Choroid plexus epithelial cell (primary cell): ENCODE results near the gene ZNF563.

Experiments used
- DNase-seq: peaks from one replicate; pipeline ENCODE4 v3.0.0-alpha.2; 2010; ENCODE audit warnings: low read depth
- H3K4me3 ChIP-seq: 2 replicates; pipeline ENCODE4 v1.5.1; 2011; ENCODE audit warnings: low read depth, mild to moderate bottlenecking, control low read depth, low read length, moderate library complexity
- TF ChIP-seq, protein P1 (sequence below): conservative IDR thresholded peaks from 2 replicates; pipeline ENCODE4 v1.5.1; 2011; ENCODE audit warnings: low read depth, mild to moderate bottlenecking, control low read depth, inconsistent platforms, low read length, moderate library complexity

Gene ZNF563

DNA sequence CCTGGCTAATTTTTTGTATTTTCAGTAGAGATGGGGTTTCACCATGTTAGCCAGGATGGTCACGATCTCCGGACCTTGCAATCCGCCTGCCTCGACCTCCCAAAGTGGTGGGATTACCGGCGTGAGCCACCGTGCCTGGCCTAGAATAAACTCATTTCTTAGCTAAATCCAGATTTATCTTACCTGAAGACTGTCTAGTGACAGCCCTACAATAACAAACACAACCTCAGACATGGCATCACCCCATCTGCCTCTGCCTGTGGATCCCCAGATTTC, 43.7 kb downstream of the ZNF563 start:
- DNase-seq: no peak
- TF ChIP-seq, protein P1, sequence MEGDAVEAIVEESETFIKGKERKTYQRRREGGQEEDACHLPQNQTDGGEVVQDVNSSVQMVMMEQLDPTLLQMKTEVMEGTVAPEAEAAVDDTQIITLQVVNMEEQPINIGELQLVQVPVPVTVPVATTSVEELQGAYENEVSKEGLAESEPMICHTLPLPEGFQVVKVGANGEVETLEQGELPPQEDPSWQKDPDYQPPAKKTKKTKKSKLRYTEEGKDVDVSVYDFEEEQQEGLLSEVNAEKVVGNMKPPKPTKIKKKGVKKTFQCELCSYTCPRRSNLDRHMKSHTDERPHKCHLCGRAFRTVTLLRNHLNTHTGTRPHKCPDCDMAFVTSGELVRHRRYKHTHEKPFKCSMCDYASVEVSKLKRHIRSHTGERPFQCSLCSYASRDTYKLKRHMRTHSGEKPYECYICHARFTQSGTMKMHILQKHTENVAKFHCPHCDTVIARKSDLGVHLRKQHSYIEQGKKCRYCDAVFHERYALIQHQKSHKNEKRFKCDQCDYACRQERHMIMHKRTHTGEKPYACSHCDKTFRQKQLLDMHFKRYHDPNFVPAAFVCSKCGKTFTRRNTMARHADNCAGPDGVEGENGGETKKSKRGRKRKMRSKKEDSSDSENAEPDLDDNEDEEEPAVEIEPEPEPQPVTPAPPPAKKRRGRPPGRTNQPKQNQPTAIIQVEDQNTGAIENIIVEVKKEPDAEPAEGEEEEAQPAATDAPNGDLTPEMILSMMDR: no peak
- no peak overlapping the region for H3K4me3 ChIP-seq

DNA sequence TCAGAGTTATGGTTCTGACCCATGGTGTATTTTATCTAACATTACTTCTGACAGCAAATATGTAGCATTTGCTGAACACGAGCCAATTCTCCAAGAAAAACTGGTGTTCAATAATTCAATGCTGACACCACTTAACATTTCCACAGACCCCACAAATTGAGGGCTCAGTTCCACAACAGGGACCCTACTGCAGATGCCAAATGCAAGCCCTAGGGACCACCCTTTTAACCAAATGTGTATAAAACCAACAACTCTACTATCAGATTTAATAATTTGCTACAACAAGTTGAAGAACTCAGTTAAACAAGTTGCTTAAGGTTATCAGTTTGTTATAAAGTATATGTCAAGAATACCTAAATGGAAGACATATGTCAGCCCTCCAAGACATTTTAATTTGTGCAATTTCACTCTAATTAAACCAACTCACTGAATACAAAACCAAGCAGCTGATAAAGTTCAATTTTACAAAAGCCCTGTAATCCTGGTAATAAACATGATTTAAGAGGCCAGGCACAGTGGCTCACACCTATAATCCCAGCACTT, 45.4 kb downstream of the ZNF563 start:
- DNase-seq: no peak
- TF ChIP-seq, protein P1: no peak
- no peak overlapping the region for H3K4me3 ChIP-seq

DNA sequence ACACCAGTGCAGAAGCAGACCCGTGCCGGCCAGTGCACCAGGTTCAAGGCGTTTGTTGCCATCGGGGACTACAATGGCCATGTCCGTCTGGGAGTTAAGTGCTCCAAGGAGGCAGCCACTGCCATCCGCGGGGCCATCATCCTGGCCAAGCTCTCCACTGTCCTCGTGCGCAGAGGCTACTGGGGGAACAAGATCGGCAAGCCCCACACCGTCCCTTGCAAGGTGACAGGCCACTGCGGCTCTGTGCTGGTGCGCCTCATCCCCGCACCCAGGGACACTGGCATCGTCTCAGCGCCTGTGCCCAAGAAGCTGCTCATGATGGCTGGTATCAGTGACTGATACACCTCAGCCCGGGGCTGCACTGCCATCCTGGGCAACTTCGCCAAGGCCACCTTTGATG, 48.8 kb downstream of the ZNF563 start:
- no peak overlapping the region for H3K4me3 ChIP-seq
- no peak for DNase-seq
- TF ChIP-seq, protein P1: no peak

DNA sequence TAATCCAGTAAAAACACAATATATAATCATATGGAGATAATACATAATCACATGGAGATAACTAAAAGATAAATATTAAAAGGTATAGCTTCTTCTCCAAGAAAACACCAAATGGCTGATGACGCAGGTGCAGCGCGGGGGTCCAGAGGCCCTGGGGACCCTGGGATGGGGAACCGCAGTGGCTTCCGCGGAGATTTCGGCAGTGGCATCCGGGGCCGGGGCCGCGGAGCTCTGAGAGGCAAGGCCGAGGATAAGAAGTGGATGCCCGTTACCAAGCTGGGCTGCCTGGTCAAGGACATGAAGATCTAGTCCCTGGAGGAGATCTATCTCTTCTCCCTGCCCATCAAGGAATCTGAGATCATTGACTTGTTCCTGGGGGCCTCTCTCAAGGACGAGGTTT, 49.2 kb downstream of the ZNF563 start:
- TF ChIP-seq, protein P1: no peak
- H3K4me3 ChIP-seq: no peak overlapping the region
- DNase-seq: no peak

DNA sequence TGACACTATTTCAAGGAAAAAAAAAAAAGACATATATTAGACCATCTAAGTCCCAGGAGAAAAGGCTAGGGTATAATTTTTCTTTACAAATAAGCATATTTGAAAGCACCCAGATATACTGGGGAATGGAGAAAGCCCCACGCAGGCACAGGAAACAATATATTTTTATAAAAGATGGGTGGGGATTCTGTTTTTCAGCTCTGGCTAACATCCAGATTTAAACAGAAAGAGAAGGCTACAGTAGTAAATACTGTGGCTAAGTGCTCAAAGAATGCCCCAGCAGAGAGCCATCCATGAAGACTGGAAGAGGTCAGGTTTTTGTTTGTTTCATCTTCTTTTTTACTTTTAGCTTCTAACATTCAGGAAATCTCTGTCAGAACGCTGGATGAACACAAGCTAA, 54.7 kb downstream of the ZNF563 start:
- DNase-seq: no peak
- TF ChIP-seq, protein P1: no peak
- no peak overlapping the region for H3K4me3 ChIP-seq

DNA sequence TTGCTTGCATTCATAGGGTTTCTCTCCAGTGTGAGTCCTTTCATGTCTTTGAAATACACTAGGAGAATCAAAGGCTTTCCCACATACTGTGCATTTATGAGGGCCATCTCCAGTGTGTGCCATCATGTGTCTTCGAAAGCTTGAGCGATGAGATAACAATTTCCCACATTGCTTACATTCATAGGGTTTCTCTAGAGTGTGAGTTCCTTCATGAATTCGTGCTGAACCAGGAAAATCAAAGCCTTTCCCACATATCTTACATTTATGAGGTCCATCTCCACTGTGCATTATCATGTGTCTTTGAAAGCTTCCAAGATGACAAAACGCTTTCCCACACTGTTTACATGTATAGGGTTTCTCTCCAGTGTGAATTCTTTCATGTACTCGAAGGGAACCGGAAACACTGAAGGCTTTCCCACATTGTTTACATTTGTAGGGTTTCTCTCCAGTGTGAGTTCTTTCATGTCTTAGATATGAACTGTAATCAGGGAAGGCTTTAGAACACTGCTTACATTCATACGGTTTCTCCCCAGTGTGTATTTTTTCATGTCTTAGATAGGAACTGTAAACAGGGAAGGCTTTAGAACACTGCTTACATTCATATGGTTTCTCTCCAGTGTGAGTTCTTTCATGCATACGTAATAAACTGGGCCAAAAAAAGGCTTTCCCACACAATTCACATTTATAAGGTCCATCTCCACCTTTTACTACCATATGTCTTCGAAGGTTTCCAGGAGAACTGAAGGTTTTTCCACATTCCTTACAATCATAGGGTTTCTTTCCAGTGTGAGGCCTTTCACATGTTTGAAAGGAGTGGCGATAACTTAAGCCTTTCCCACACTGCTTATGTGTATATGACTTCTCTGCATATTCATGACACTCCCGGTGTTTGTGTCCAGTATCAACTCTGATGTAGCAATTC, 60.2 kb downstream of the ZNF563 start:
- no peak overlapping the region for H3K4me3 ChIP-seq
- no peak for DNase-seq
- TF ChIP-seq, protein P1: no peak

DNA sequence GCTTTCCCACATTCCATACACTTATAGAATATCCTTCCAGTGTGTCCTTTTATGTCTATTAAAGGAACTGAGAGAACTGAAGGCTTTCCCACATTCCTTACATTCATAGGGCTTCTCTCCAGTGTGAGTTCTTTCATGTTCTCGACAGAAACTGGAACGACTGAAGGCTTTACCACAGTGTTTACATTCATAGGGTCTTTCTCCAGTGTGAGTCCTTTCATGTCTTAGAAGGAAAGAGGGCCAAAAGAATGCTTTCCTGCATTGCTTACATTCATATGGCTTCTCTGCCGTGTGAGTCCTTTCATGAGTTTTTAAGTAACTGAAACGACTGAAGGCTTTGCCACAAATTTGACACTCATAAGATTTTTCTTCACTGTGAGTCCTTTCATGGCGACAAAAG, 61.0 kb downstream of the ZNF563 start:
- TF ChIP-seq, protein P1: no peak
- no peak for DNase-seq
- no peak overlapping the region for H3K4me3 ChIP-seq
